Erythroblast (primary cell): ENCODE results near the gene KRTAP4-6.
"Not testable (repeated sequence)": the region's sequence is repeated elsewhere in the genome, so short reads cannot be mapped to it uniquely, and the experiment has no call there.

Experiments used
- DNase-seq, 2 experiments: peaks; one replicate each; lab custom pipeline; 2025; lab: John Stamatoyannopoulos, UW
- GATA1 ChIP-seq: IDR thresholded peaks from 2 replicates; pipeline ENCODE4 v1.6.1; 2011; ENCODE audit warnings: low read depth, mild to moderate bottlenecking, control low read depth, low read length, moderate library complexity
- POLR2A ChIP-seq: IDR thresholded peaks from 2 replicates; pipeline ENCODE4 v1.6.1; 2011; ENCODE audit warnings: mild to moderate bottlenecking, low read length

KRTAP4-6 gene

GRCh38 chr17:41125064-41125463 is 15.3 kb downstream of the KRTAP4-6 start:
- no peak for TF ChIP-seq GATA1
- no peak for TF ChIP-seq POLR2A
- no peak for DNase-seq

GRCh38 chr17:41123991-41124371 is 16.4 kb downstream of the KRTAP4-6 start, which contains the start of gene KRTAP4-12:
Gene KRTAP4-12 (minus strand): TSS chr17:41124182. CDS start chr17:41124122, 60 bp downstream.
- not testable (repeated sequence) for DNase-seq

GRCh38 chr17:41123292-41123990 is 16.9 kb downstream of the KRTAP4-6 start:
- DNase-seq: not testable (repeated sequence)

GRCh38 chr17:41121742-41122141 is 18.6 kb downstream of the KRTAP4-6 start:
- TF ChIP-seq GATA1: no peak
- no peak for TF ChIP-seq POLR2A
- no peak for DNase-seq

GRCh38 chr17:41119696-41120690 is 20.4 kb downstream of the KRTAP4-6 start:
- DNase-seq: not testable (repeated sequence)

- no peak for DNase-seq
- no peak for TF ChIP-seq POLR2A
- TF ChIP-seq GATA1: no peak
Observed at GRCh38 chr17:41118721-41119120, 21.6 kb downstream of the KRTAP4-6 start.

- DNase-seq: not testable (repeated sequence)
Observed at GRCh38 chr17:41117846-41118386, 22.4 kb downstream of the KRTAP4-6 start, which contains the start of gene KRTAP4-11. Gene KRTAP4-11 (minus strand): TSS chr17:41118373. CDS start chr17:41118315, 58 bp downstream.

- no peak for DNase-seq
Observed at GRCh38 chr17:41116297-41116696, 24.0 kb downstream of the KRTAP4-6 start.

GRCh38 chr17:41111151-41111885 is 29.0 kb downstream of the KRTAP4-6 start:
- no peak for TF ChIP-seq POLR2A
- no peak for TF ChIP-seq GATA1

More at GRCh38 chr17:41116297-41116696, 24.0 kb downstream of the KRTAP4-6 start:
- no peak for TF ChIP-seq GATA1
- no peak for TF ChIP-seq POLR2A

GRCh38 chr17:41108728-41109386 is 31.5 kb downstream of the KRTAP4-6 start:
- not testable (repeated sequence) for DNase-seq

More at GRCh38 chr17:41111151-41111885, 29.0 kb downstream of the KRTAP4-6 start:
- DNase-seq: no peak

- DNase-seq: no peak
- TF ChIP-seq GATA1 (no peak), POLR2A (no peak)
Observed at GRCh38 chr17:41107941-41108450, 32.3 kb downstream of the KRTAP4-6 start.

- not testable (repeated sequence) for DNase-seq
Observed at GRCh38 chr17:41105347-41105746, 35.0 kb downstream of the KRTAP4-6 start, which contains the start of gene KRTAP4-9. Gene KRTAP4-9 (plus strand): TSS chr17:41105389. CDS start chr17:41105389, 0 bp downstream.

- not testable (repeated sequence) for DNase-seq
Observed at GRCh38 chr17:41104386-41105038, 35.8 kb downstream of the KRTAP4-6 start.
